ENCODE results near the gene CNIH2. TPM values are rescaled to one million over a fixed set of nuclear protein-coding genes. Genes with fewer than 3 reads are reported as not detected.

The CNIH2 gene
- total RNA-seq, 1 experiment from 2014 or later, result 12.9 TPM

DNA sequence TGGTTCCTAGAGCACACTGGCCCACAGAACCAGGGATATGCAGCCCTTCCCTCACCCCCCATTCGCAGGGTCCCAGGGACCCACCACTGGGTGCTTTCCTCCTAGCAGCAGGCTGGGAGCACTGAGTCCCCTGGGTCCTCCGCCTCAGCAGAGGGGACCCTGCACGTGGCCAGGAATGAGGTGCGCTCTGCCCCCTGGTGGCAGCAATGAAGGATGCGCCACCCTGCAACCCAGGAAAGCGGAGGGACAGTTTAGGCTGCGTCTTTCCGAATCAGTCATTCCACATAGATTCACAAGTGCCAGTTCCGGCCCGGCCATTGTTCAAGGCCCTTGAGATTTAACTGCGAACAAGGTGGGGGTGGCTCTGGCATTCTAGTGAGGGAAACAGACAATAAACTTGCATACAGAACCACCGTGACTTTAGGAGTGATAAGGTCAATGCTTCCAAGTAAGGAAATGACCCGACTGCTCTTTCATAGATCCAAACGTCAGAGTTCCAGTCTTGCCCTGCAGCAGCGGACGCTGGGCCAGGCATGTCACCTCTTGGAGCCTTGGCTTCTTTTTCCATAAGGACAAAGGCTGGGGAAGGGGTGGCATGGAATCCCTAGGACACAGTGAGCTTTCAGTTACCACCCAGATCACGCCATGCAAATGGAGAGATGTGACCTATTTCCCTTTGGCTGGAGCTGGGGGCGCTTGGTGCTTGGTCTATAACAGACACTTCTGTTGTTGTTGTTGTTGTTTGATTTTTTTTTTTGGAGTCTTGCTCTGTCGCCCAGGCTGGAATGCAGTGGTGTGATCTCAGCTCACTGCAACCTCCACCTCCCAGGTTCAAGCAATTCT, 50.5 kb downstream of the CNIH2 start (continued):
- TF ChIP-seq, protein P1, sequence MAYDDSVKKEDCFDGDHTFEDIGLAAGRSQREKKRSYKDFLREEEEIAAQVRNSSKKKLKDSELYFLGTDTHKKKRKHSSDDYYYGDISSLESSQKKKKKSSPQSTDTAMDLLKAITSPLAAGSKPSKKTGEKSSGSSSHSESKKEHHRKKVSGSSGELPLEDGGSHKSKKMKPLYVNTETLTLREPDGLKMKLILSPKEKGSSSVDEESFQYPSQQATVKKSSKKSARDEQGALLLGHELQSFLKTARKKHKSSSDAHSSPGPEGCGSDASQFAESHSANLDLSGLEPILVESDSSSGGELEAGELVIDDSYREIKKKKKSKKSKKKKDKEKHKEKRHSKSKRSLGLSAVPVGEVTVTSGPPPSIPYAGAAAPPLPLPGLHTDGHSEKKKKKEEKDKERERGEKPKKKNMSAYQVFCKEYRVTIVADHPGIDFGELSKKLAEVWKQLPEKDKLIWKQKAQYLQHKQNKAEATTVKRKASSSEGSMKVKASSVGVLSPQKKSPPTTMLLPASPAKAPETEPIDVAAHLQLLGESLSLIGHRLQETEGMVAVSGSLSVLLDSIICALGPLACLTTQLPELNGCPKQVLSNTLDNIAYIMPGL (CRISPR knock-in tag; IDR thresholded peaks at IDR 0.05), result no peak; the same call in 1 of the 2 replicates
- no peak for TF ChIP-seq MYBL2 (CRISPR knock-in tag; IDR thresholded peaks at IDR 0.05)
- TF ChIP-seq SOX15 (CRISPR knock-in tag; IDR thresholded peaks at IDR 0.05), result no peak
- no peak for TF ChIP-seq GTF2I (CRISPR knock-in tag; conservative IDR thresholded peaks at IDR 0.05)
- 0 out of 2 replicates have a peak, but pooled peaks have one; percentile 6 for TF ChIP-seq ZBTB21 (CRISPR knock-in tag; IDR thresholded peaks at IDR 0.05; ENCODE audit: borderline replicate concordance)
- TF ChIP-seq IRF1 (CRISPR knock-in tag; IDR thresholded peaks at IDR 0.05), result no peak
- TF ChIP-seq NR2C2 (CRISPR knock-in tag; IDR thresholded peaks at IDR 0.05), result no peak
- TF ChIP-seq TCF7 (CRISPR knock-in tag; IDR thresholded peaks at IDR 0.05; ENCODE audit: low read depth), result no peak
- TF ChIP-seq OVOL2 (CRISPR knock-in tag; IDR thresholded peaks at IDR 0.05; ENCODE audit: borderline replicate concordance), result no peak
- no peak for TF ChIP-seq ATF3 (CRISPR knock-in tag; conservative IDR thresholded peaks at IDR 0.05)
- TF ChIP-seq, protein P2, sequence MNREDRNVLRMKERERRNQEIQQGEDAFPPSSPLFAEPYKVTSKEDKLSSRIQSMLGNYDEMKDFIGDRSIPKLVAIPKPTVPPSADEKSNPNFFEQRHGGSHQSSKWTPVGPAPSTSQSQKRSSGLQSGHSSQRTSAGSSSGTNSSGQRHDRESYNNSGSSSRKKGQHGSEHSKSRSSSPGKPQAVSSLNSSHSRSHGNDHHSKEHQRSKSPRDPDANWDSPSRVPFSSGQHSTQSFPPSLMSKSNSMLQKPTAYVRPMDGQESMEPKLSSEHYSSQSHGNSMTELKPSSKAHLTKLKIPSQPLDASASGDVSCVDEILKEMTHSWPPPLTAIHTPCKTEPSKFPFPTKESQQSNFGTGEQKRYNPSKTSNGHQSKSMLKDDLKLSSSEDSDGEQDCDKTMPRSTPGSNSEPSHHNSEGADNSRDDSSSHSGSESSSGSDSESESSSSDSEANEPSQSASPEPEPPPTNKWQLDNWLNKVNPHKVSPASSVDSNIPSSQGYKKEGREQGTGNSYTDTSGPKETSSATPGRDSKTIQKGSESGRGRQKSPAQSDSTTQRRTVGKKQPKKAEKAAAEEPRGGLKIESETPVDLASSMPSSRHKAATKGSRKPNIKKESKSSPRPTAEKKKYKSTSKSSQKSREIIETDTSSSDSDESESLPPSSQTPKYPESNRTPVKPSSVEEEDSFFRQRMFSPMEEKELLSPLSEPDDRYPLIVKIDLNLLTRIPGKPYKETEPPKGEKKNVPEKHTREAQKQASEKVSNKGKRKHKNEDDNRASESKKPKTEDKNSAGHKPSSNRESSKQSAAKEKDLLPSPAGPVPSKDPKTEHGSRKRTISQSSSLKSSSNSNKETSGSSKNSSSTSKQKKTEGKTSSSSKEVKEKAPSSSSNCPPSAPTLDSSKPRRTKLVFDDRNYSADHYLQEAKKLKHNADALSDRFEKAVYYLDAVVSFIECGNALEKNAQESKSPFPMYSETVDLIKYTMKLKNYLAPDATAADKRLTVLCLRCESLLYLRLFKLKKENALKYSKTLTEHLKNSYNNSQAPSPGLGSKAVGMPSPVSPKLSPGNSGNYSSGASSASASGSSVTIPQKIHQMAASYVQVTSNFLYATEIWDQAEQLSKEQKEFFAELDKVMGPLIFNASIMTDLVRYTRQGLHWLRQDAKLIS (CRISPR knock-in tag; IDR thresholded peaks at IDR 0.05; ENCODE audit: borderline replicate concordance), result no peak
- no peak for TF ChIP-seq NR3C1 (CRISPR knock-in tag; conservative IDR thresholded peaks at IDR 0.05; ENCODE audit: low read depth)
- TF ChIP-seq ZNF263 (CRISPR knock-in tag; IDR thresholded peaks at IDR 0.05; ENCODE audit: low read depth), result no peak
- TF ChIP-seq, protein P3, sequence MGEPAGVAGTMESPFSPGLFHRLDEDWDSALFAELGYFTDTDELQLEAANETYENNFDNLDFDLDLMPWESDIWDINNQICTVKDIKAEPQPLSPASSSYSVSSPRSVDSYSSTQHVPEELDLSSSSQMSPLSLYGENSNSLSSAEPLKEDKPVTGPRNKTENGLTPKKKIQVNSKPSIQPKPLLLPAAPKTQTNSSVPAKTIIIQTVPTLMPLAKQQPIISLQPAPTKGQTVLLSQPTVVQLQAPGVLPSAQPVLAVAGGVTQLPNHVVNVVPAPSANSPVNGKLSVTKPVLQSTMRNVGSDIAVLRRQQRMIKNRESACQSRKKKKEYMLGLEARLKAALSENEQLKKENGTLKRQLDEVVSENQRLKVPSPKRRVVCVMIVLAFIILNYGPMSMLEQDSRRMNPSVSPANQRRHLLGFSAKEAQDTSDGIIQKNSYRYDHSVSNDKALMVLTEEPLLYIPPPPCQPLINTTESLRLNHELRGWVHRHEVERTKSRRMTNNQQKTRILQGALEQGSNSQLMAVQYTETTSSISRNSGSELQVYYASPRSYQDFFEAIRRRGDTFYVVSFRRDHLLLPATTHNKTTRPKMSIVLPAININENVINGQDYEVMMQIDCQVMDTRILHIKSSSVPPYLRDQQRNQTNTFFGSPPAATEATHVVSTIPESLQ (CRISPR knock-in tag; IDR thresholded peaks at IDR 0.05), result no peak
- TF ChIP-seq ARID4B (CRISPR knock-in tag; IDR thresholded peaks at IDR 0.05; ENCODE audit: borderline replicate concordance), result 0 out of 2 replicates have a peak, but pooled peaks have one; percentile 71
- peak; percentile 88 for TF ChIP-seq USF1 (CRISPR knock-in tag; IDR thresholded peaks at IDR 0.05)
- no peak for TF ChIP-seq ZSCAN18 (CRISPR knock-in tag; IDR thresholded peaks at IDR 0.05)
- TF ChIP-seq CDX4 (CRISPR knock-in tag; IDR thresholded peaks at IDR 0.05; ENCODE audit: borderline replicate concordance), result no peak
- TF ChIP-seq ERG (CRISPR knock-in tag; IDR thresholded peaks at IDR 0.05), result no peak

All from WTC11 (cell line).